HEK293 (cell line): Measurements from ENCODE around the gene RLF.

ENCODE experiments used
- CTCF ChIA-PET: fragments of 350-600 bp; formaldehyde crosslinking; extraction: SDS; loops from one replicate; lab custom pipeline; 2021; ENCODE audit warnings: antibody characterized with exemption; lab: Yijun Ruan, JAX
- POLR2A ChIA-PET: fragments of 300-600 bp; formaldehyde crosslinking; extraction: SDS; loops from one replicate; lab custom pipeline; 2020; ENCODE audit warnings: antibody characterized with exemption, inconsistent platforms; lab: Yijun Ruan, JAX
- H3K27ac ChIP-seq: fragments of 200-500 bp; sonication (Bioruptor generic); 2 replicates; pipeline ENCODE4 v1.5.1; 2014; ENCODE audit warnings: low read depth, low read length, control low read depth, inconsistent platforms; ENCODE audit errors: extremely low read depth
- H3K36me3 ChIP-seq, 2 experiments: fragments of 200-500 bp in 1 of 2; sonication (Bioruptor generic) in 1 of 2; 1 replicate in 1 of 2; 2 replicates in 1 of 2; pipeline ENCODE4 v1.5.1; 2014 to 2017; ENCODE audit warnings: inconsistent platforms in 2 of 2, low read length in 2 of 2; ENCODE audit not compliant: control insufficient read depth in 2 of 2, insufficient read depth in 1 of 2
- H3K4me1 ChIP-seq: fragments of 200-500 bp; sonication (Bioruptor generic); 2 replicates; pipeline ENCODE4 v1.5.1; 2014; ENCODE audit warnings: mild to moderate bottlenecking, low read length, inconsistent platforms; ENCODE audit not compliant: control insufficient read depth, insufficient read depth
- H3K4me3 ChIP-seq: 2 replicates; pipeline ENCODE4 v1.5.1; 2011; ENCODE audit warnings: low read depth, mild to moderate bottlenecking, control low read depth, low read length, moderate library complexity
- H3K9me3 ChIP-seq: fragments of 200-500 bp; sonication (Bioruptor generic); 2 replicates; pipeline ENCODE4 v1.5.1; 2014; ENCODE audit warnings: low read depth, low read length, inconsistent platforms; ENCODE audit not compliant: control insufficient read depth, insufficient read depth
- GLIS2 ChIP-seq: fragments of 450-650 bp; formaldehyde crosslinking; IDR thresholded peaks from 2 replicates; pipeline ENCODE4 v1.5.1; 2016; ENCODE audit warnings: missing biosample characterization, missing genetic modification characterization
- HIC1 ChIP-seq: fragments of 450-650 bp; formaldehyde crosslinking; IDR thresholded peaks from 2 replicates; pipeline ENCODE4 v1.5.1; 2016; ENCODE audit warnings: missing biosample characterization, missing genetic modification characterization
- KLF16 ChIP-seq: fragments of 450-650 bp; formaldehyde crosslinking; IDR thresholded peaks from 2 replicates; pipeline ENCODE4 v1.5.1; 2017; ENCODE audit warnings: missing biosample characterization, missing genetic modification characterization
- SCRT1 ChIP-seq: fragments of 450-650 bp; formaldehyde crosslinking; IDR thresholded peaks from 2 replicates; pipeline ENCODE4 v1.5.1; 2016; ENCODE audit warnings: missing biosample characterization, missing genetic modification characterization, borderline replicate concordance
- WT1 ChIP-seq: fragments of 450-650 bp; formaldehyde crosslinking; IDR thresholded peaks from 2 replicates; pipeline ENCODE4 v1.5.1; 2016; ENCODE audit warnings: missing biosample characterization, missing genetic modification characterization
- ZBTB26 ChIP-seq: fragments of 450-650 bp; formaldehyde crosslinking; optimal IDR thresholded peaks from 2 replicates; pipeline ENCODE3; 2016; ENCODE audit warnings: missing biosample characterization, mild to moderate bottlenecking, missing genetic modification characterization
- ZBTB8A ChIP-seq: fragments of 450-650 bp; formaldehyde crosslinking; IDR thresholded peaks from 2 replicates; pipeline ENCODE4 v1.5.1; 2016; ENCODE audit warnings: missing biosample characterization, missing genetic modification characterization
- ZFP69B ChIP-seq: fragments of 450-650 bp; formaldehyde crosslinking; IDR thresholded peaks from 2 replicates; pipeline ENCODE4 v1.5.1; 2016; ENCODE audit warnings: missing biosample characterization, missing genetic modification characterization
- ZNF16 ChIP-seq: fragments of 450-650 bp; formaldehyde crosslinking; IDR thresholded peaks from 2 replicates; pipeline ENCODE4 v1.5.1; 2016; ENCODE audit warnings: low read depth, missing biosample characterization, missing genetic modification characterization
- ZNF239 ChIP-seq: fragments of 450-650 bp; formaldehyde crosslinking; IDR thresholded peaks from 2 replicates; pipeline ENCODE4 v1.5.1; 2016; ENCODE audit warnings: missing biosample characterization, missing genetic modification characterization
- ZNF26 ChIP-seq: fragments of 450-650 bp; formaldehyde crosslinking; IDR thresholded peaks from 2 replicates; pipeline ENCODE4 v1.5.1; 2016; ENCODE audit warnings: missing biosample characterization, missing genetic modification characterization
- ZNF350 ChIP-seq: fragments of 450-650 bp; formaldehyde crosslinking; IDR thresholded peaks from 2 replicates; pipeline ENCODE4 v1.5.0; 2017; ENCODE audit warnings: missing biosample characterization, mild to moderate bottlenecking, missing genetic modification characterization
- ZNF449 ChIP-seq: fragments of 450-650 bp; formaldehyde crosslinking; IDR thresholded peaks from 2 replicates; pipeline ENCODE4 v1.5.1; 2017; ENCODE audit warnings: missing biosample characterization, mild to moderate bottlenecking, missing genetic modification characterization, moderate library complexity
- ZNF621 ChIP-seq: fragments of 450-650 bp; formaldehyde crosslinking; IDR thresholded peaks from 2 replicates; pipeline ENCODE4 v1.5.1; 2017; ENCODE audit warnings: missing biosample characterization, missing genetic modification characterization
- ZNF660 ChIP-seq: fragments of 450-650 bp; IDR thresholded peaks from 2 replicates; pipeline ENCODE4 v1.5.1; 2018; ENCODE audit warnings: missing biosample characterization, mild to moderate bottlenecking, missing genetic modification characterization
- ZNF670 ChIP-seq: fragments of 450-650 bp; formaldehyde crosslinking; IDR thresholded peaks from 2 replicates; pipeline ENCODE4 v1.5.1; 2016; ENCODE audit warnings: missing biosample characterization, missing genetic modification characterization, low read depth
- ZNF707 ChIP-seq: fragments of 450-650 bp; formaldehyde crosslinking; IDR thresholded peaks from 2 replicates; pipeline ENCODE4 v1.5.1; 2016; ENCODE audit warnings: missing biosample characterization, missing genetic modification characterization
- ZNF768 ChIP-seq: fragments of 450-650 bp; formaldehyde crosslinking; IDR thresholded peaks from 2 replicates; pipeline ENCODE4 v1.5.1; 2018; ENCODE audit warnings: missing biosample characterization, mild to moderate bottlenecking, missing genetic modification characterization
- ZNF791 ChIP-seq: fragments of 450-650 bp; formaldehyde crosslinking; IDR thresholded peaks from 2 replicates; pipeline ENCODE4 v1.5.1; 2016; ENCODE audit warnings: missing biosample characterization, missing genetic modification characterization
- TF ChIP-seq, protein P1 (sequence below): fragments of 450-650 bp; formaldehyde crosslinking; IDR thresholded peaks from 2 replicates; pipeline ENCODE4 v1.5.1; 2016; ENCODE audit warnings: missing biosample characterization, missing genetic modification characterization

The RLF gene

GRCh38 chr1:40243351-40243750 lies 82.2 kb downstream of the RLF start:
- TF ChIP-seq ZNF26 (tag by site-specific recombination) (no peak), ZNF16 (tag by site-specific recombination) (no peak), ZFP69B (no peak), ZNF239 (tag by site-specific recombination) (no peak), KLF16 (tag by site-specific recombination) (no peak), ZNF707 (tag by site-specific recombination) (no peak), HIC1 (tag by site-specific recombination) (no peak)
- TF ChIP-seq, protein P1, sequence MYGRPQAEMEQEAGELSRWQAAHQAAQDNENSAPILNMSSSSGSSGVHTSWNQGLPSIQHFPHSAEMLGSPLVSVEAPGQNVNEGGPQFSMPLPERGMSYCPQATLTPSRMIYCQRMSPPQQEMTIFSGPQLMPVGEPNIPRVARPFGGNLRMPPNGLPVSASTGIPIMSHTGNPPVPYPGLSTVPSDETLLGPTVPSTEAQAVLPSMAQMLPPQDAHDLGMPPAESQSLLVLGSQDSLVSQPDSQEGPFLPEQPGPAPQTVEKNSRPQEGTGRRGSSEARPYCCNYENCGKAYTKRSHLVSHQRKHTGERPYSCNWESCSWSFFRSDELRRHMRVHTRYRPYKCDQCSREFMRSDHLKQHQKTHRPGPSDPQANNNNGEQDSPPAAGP (tag by site-specific recombination), result no peak
- ChIA-PET POLR2A (no interaction called here), CTCF (interaction anchor here (1.0 kb wide), 1 partner anchor 99 kb away, joined by 3 read pairs; no protein-coding TSS in a partner anchor)

DNA sequence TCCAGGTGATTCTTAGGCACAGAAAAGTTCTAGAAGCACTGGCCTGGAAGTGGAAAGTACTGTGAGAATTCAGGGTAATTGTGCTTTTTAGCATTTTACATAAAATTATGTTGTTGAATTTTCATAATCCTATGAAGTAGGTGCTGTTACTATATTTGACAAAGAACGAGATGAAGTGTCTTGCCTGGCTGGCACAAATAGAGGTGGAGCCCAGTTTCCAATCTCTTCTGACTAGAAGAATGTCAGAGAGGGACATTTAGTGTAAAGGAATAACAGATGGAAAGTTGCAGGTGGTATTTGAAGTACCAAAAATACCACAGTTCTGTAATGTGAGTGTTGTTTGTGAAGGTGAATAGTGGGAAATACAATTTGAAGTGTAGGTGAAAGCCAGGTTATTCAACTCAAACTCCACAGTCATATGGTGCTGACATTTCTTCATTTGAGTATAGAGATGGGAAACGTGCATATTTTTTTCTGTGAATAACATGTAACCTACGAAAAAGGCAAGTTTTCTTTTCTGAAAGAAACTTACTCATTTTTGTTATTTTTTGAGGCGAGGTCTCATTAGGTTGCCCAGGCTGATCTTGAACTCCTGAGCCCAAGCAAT lies 83.1 kb downstream of the RLF start:
- Histone ChIP-seq H3K4me3 (no peak overlapping the region), H3K27ac (no peak overlapping the region), H3K4me1 (no peaks in the 10 kb centered on the region), H3K9me3 (no peaks in the 10 kb centered on the region), H3K36me3 (peaks cover 0 to 3% of the 10 kb centered on the region in 2 experiments; a peak in 1 of 3 replicates)
- ChIA-PET POLR2A (no interaction called here), CTCF (no interaction called here)
- TF ChIP-seq SCRT1 (tag by site-specific recombination) (no peak), WT1 (tag by site-specific recombination) (no peak), ZNF670 (tag by site-specific recombination) (no peak), ZNF660 (tag by site-specific recombination) (no peak), ZNF791 (tag by site-specific recombination) (no peak), ZNF768 (tag by site-specific recombination) (no peak), ZNF621 (no peak), ZBTB8A (tag by site-specific recombination) (no peak), ZBTB26 (no peak), ZNF350 (tag by site-specific recombination) (no peak), GLIS2 (tag by site-specific recombination) (no peak), ZNF449 (tag by site-specific recombination) (no peak)

More at GRCh38 chr1:40243351-40243750, 82.2 kb downstream of the RLF start:
- peaks cover 0 to 12% of the 10 kb centered on the region in 2 experiments; a peak in 1 of 3 replicates for H3K36me3 ChIP-seq
- no peak overlapping the region for H3K27ac ChIP-seq
- no peaks in the 10 kb centered on the region for H3K9me3 ChIP-seq
- no peaks in the 10 kb centered on the region for H3K4me1 ChIP-seq
- no peak overlapping the region for H3K4me3 ChIP-seq
